H1 (cell line): ENCODE results near the gene MAGI1. TPM values are rescaled to one million over a fixed set of nuclear protein-coding genes. Genes with fewer than 3 reads are reported as not detected.

ENCODE experiments used
- CTCF ChIA-PET: fragments of 300-600 bp; sonication (Branson Sonifier 250); formaldehyde crosslinking; loops from one replicate; lab custom pipeline; 2021; ENCODE audit not compliant: partially characterized antibody; lab: Charles Lee
- POLR2A ChIA-PET: fragments of 300-600 bp; sonication (Branson Sonifier 250); formaldehyde crosslinking; loops from one replicate; lab custom pipeline; 2021; ENCODE audit warnings: inconsistent platforms; ENCODE audit not compliant: partially characterized antibody; lab: Charles Lee
- DNase-seq, 2 experiments: peaks; one replicate each; pipeline versions ENCODE4 v3.0.0 to v3.0.0-alpha.2; 2010 to 2022; ENCODE audit warnings: low spot score in 2 of 2, low read depth in 1 of 2, mixed read lengths in 1 of 2
- FAIRE-seq: peaks from 2 replicates; lab custom pipeline; 2011; peaks lifted over from hg19 to GRCh38; lab: Jason Lieb, UNC
- H2AFZ ChIP-seq: 2 replicates; pipeline ENCODE4 v1.8.1; 2012; ENCODE audit warnings: low read length, inconsistent platforms
- H2AK5ac ChIP-seq: 2 replicates; pipeline ENCODE4 v1.6.1; 2013; ENCODE audit warnings: low read depth, low read length
- H2BK120ac ChIP-seq: replicated peaks from 2 replicates; pipeline ENCODE3; 2013; ENCODE audit warnings: low read depth, low read length, inconsistent platforms
- H2BK12ac ChIP-seq: 2 replicates; pipeline ENCODE4 v1.6.1; 2013; ENCODE audit warnings: low read depth, low read length
- H2BK15ac ChIP-seq: 2 replicates; pipeline ENCODE4 v1.6.1; 2013; ENCODE audit warnings: low read length
- H2BK20ac ChIP-seq: 2 replicates; pipeline ENCODE4 v1.6.1; 2013; ENCODE audit warnings: low read length
- H2BK5ac ChIP-seq: 2 replicates; pipeline ENCODE4 v1.6.1; 2013; ENCODE audit warnings: low read depth, low read length
- H3K14ac ChIP-seq: 2 replicates; pipeline ENCODE4 v1.6.1; 2013; ENCODE audit warnings: inconsistent platforms; ENCODE audit not compliant: insufficient read length
- H3K18ac ChIP-seq: 2 replicates; pipeline ENCODE4 v1.6.1; 2013; ENCODE audit warnings: low read length; ENCODE audit errors: extremely low read depth
- H3K23ac ChIP-seq: 2 replicates; pipeline ENCODE4 v1.6.1; 2013; ENCODE audit warnings: inconsistent platforms; ENCODE audit not compliant: insufficient read length
- H3K23me2 ChIP-seq: 2 replicates; pipeline ENCODE4 v1.6.1; 2013; ENCODE audit warnings: low read depth, low read length
- H3K27ac ChIP-seq: 2 replicates; pipeline ENCODE4 v1.6.1; 2011; ENCODE audit warnings: low read depth, low read length, inconsistent platforms
- H3K27me3 ChIP-seq, 4 experiments: replicated peaks in 1 of 4; 1 replicate in 1 of 4; 2 replicates in 3 of 4; pipeline versions ENCODE4 v1.6.1 to v1.8.1; 2011 to 2013; ENCODE audit warnings: low read length in 3 of 4, mild to moderate bottlenecking in 3 of 4, inconsistent platforms in 2 of 4, mixed read lengths in 2 of 4, moderate library complexity in 1 of 4; ENCODE audit not compliant: control insufficient read depth in 3 of 4, insufficient read depth in 3 of 4; ENCODE audit errors: extremely low read depth in 1 of 4
- H3K36me3 ChIP-seq, 4 experiments: 2 replicates each; pipeline versions ENCODE4 v1.6.1 to v1.8.1; 2011 to 2013; ENCODE audit warnings: mild to moderate bottlenecking in 4 of 4, low read length in 3 of 4, moderate library complexity in 2 of 4, control low read depth in 1 of 4, inconsistent platforms in 1 of 4; ENCODE audit not compliant: insufficient read depth in 4 of 4, control insufficient read depth in 2 of 4
- H3K4ac ChIP-seq: replicated peaks from 2 replicates; pipeline ENCODE3; 2013; ENCODE audit warnings: low read length, low read depth, mixed read lengths, inconsistent platforms; ENCODE audit not compliant: insufficient read length
- H3K4me1 ChIP-seq, 4 experiments: replicated peaks in 1 of 4; 1 replicate in 1 of 4; 2 replicates in 3 of 4; pipeline versions ENCODE4 v1.6.1 to v1.8.1; 2011 to 2013; ENCODE audit warnings: low read length in 3 of 4, inconsistent platforms in 2 of 4, mixed read lengths in 1 of 4; ENCODE audit not compliant: insufficient read depth in 4 of 4, control insufficient read depth in 3 of 4
- H3K4me2 ChIP-seq, 2 experiments: 2 replicates each; pipeline versions ENCODE4 v1.6.1 to v1.8.1; 2011 to 2013; ENCODE audit warnings: low read depth in 2 of 2, low read length in 2 of 2, control low read depth in 1 of 2, inconsistent platforms in 1 of 2, mild to moderate bottlenecking in 1 of 2; ENCODE audit not compliant: insufficient read depth in 1 of 2
- H3K4me3 ChIP-seq, 4 experiments: fragments of 200-600, 300-600 bp in 1 of 4; sonication (generic), shearing (Covaris generic), sonication (Bioruptor Twin) in 1 of 4; 2 replicates each; pipeline versions ENCODE4 v1.5.1 to v1.8.1; 2011 to 2016; ENCODE audit warnings: low read length in 4 of 4, low read depth in 3 of 4, control low read depth in 2 of 4, inconsistent platforms in 2 of 4, mild to moderate bottlenecking in 2 of 4, mixed read lengths in 1 of 4, moderate library complexity in 1 of 4; ENCODE audit not compliant: insufficient read depth in 2 of 4; ENCODE audit errors: extremely low read depth in 1 of 4
- H3K56ac ChIP-seq: replicated peaks from 2 replicates; pipeline ENCODE3; 2013; ENCODE audit warnings: low read depth, mild to moderate bottlenecking, mixed read lengths, low read length, inconsistent platforms; ENCODE audit not compliant: insufficient read length
- H3K79me1 ChIP-seq: 2 replicates; pipeline ENCODE4 v1.6.1; 2013; ENCODE audit warnings: low read depth, low read length, control low read depth
- H3K79me2 ChIP-seq, 2 experiments: 2 replicates each; pipeline versions ENCODE4 v1.6.1 to v1.8.1; 2012 to 2013; ENCODE audit warnings: low read length in 2 of 2, mild to moderate bottlenecking in 2 of 2, inconsistent platforms in 1 of 2; ENCODE audit not compliant: insufficient read depth in 2 of 2, control insufficient read depth in 1 of 2
- H3K9ac ChIP-seq, 4 experiments: replicated peaks in 1 of 4; 1 replicate in 1 of 4; 2 replicates in 3 of 4; pipeline versions ENCODE4 v1.6.1 to v1.8.1; 2011 to 2013; ENCODE audit warnings: low read depth in 3 of 4, low read length in 3 of 4, control low read depth in 2 of 4, mild to moderate bottlenecking in 2 of 4, moderate library complexity in 2 of 4, inconsistent platforms in 1 of 4; ENCODE audit errors: extremely low read depth in 1 of 4
- H3K9me3 ChIP-seq, 2 experiments: 2 replicates each; pipeline versions ENCODE4 v1.6.1 to v1.8.1; 2012 to 2013; ENCODE audit warnings: mild to moderate bottlenecking in 2 of 2, moderate library complexity in 2 of 2, control low read depth in 1 of 2, inconsistent platforms in 1 of 2, low read depth in 1 of 2, low read length in 1 of 2, mixed read lengths in 1 of 2; ENCODE audit not compliant: insufficient read depth in 2 of 2
- H4K20me1 ChIP-seq, 2 experiments: replicated peaks in 1 of 2; 2 replicates each; pipeline versions ENCODE3 to v1.8.1; 2011 to 2013; ENCODE audit warnings: inconsistent platforms in 2 of 2, low read length in 2 of 2, mild to moderate bottlenecking in 1 of 2; ENCODE audit not compliant: insufficient read depth in 2 of 2, control insufficient read depth in 1 of 2
- H4K5ac ChIP-seq: 2 replicates; pipeline ENCODE4 v1.6.1; 2013; ENCODE audit warnings: low read length, low read depth, mixed read lengths, inconsistent platforms; ENCODE audit not compliant: insufficient read length
- H4K8ac ChIP-seq: 2 replicates; pipeline ENCODE4 v1.8.0; 2013; ENCODE audit warnings: mild to moderate bottlenecking, moderate library complexity, low read length, inconsistent platforms; ENCODE audit not compliant: insufficient read depth; ENCODE audit errors: extremely low read depth
- H4K91ac ChIP-seq: replicated peaks from 2 replicates; pipeline ENCODE3; 2013; ENCODE audit warnings: low read length, mixed read lengths, inconsistent platforms; ENCODE audit not compliant: insufficient read length
- POLR2A ChIP-seq, 2 experiments: IDR thresholded peaks; 1 replicate in 1 of 2; 2 replicates in 1 of 2; pipeline ENCODE4 v1.6.1; 2011; ENCODE audit warnings: low read depth in 2 of 2, low read length in 2 of 2, mild to moderate bottlenecking in 2 of 2; ENCODE audit errors: control extremely low read depth in 1 of 2
- RXRA ChIP-seq: IDR thresholded peaks from 2 replicates; pipeline ENCODE4 v1.6.1; 2011; ENCODE audit warnings: low read depth, mild to moderate bottlenecking, low read length, moderate library complexity; ENCODE audit not compliant: insufficient read depth
- SIRT6 ChIP-seq: IDR thresholded peaks from one replicate; pipeline ENCODE4 v1.7.1; 2012; ENCODE audit warnings: low read length, inconsistent platforms
- ZNF274 ChIP-seq: IDR thresholded peaks from 2 replicates; pipeline ENCODE4 v1.7.0; 2012; ENCODE audit warnings: low read length, borderline replicate concordance; ENCODE audit errors: extremely low read depth
- WGBS, 2 experiments: shearing (Covaris generic) in 1 of 2; methylation state at CpG; one replicate each; pipeline versions ENCODE4 v1.1.6 to v1.1.7; 2013 to 2015; ENCODE audit warnings: low lambda C conversion rate in 2 of 2, mixed read lengths in 2 of 2, inconsistent platforms in 1 of 2, low coverage in 1 of 2, missing lambda C conversion rate in 1 of 2; ENCODE audit not compliant: insufficient replicate concordance in 2 of 2, insufficient coverage in 1 of 2, insufficient read length in 1 of 2; ENCODE audit errors: extremely low coverage in 1 of 2, missing lambda C conversion rate in 1 of 2; 5-methylcytosine and 5-hydroxymethylcytosine counted together
- polyA plus RNA-seq, 7 experiments: library from polyadenylated mRNA; depleted of rRNA in 3 of 7; stranded (reverse) in 5 of 7; unstranded in 2 of 7; fragments of >200 nt in 5 of 7; fragments of 200-250 nt in 2 of 7; gene quantifications; 1 replicate in 5 of 7; 2 replicates in 1 of 7; 4 replicates in 1 of 7; pipeline versions ENCODE4 v1.2.1 to v1.2.3, GENCODE V29; 2011 to 2013; ENCODE audit warnings: missing spikeins in 2 of 7, mixed read lengths in 2 of 7
- total RNA-seq: library from RNA; stranded (reverse); fragmentation: NEBNext Ultra II Directional; extraction: Animal tissue kit (Norgen Biotek cat#: 25700); gene quantifications from 2 replicates; pipeline ENCODE4 v1.2.1, GENCODE V29; 2021

MAGI1 gene
- total and polyA plus RNA-seq, 2 of the 8 experiments (the other 6 are each of a cell fraction or from before 2014, with no cell fraction given), result 19.8 to 78.0 TPM

- Histone ChIP-seq H2BK15ac (no peak overlapping the region), H3K27ac (no peak overlapping the region), H3K4me2 (no peak overlapping the region), H2BK20ac (no peak overlapping the region), H3K4me1 (no peaks in the 10 kb centered on the region), H3K4ac (no peak overlapping the region), H3K9me3 (no peaks in the 10 kb centered on the region), H2AK5ac (no peak overlapping the region), H3K79me1 (no peaks in the 10 kb centered on the region), H2BK12ac (no peak overlapping the region), H3K36me3 (peaks cover 2 to 49% (median 30%) of the 10 kb centered on the region in 4 experiments; a peak in 7 of 8 replicates), H3K23ac (no peak overlapping the region), H3K4me3 (no peak overlapping the region), H2BK5ac (no peak overlapping the region), H4K5ac (no peak overlapping the region), H3K9ac (no peak overlapping the region), H3K18ac (no peak overlapping the region), H3K23me2 (no peaks in the 10 kb centered on the region; the same call in 1 of the 2 replicates), H4K8ac (no peak overlapping the region), H4K91ac (no peak overlapping the region)
- DNase-seq, result no peak
- WGBS, 2 experiments, result 92% methylated on average over 10 of the region's 10 CpGs; no CpG with 5 or more reads in 1 of the 2 experiments
- no peak for TF ChIP-seq RXRA
- no peak for TF ChIP-seq POLR2A (IDR thresholded peaks at IDR 0.05; ENCODE audit: control extremely low read depth in 1 of 2, low read depth in 2 of 2, low read length in 2 of 2)
- TF ChIP-seq ZNF274, result no peak
- TF ChIP-seq SIRT6, result no peak
- TF ChIP-seq, all 59 proteins: peak for 0
- no peak for FAIRE-seq
- no peak overlapping the region for H3K56ac ChIP-seq
- no peak overlapping the region for H2BK120ac ChIP-seq
- H2AFZ ChIP-seq, result no peak overlapping the region
- no peaks in the 10 kb centered on the region; a peak in 1 of 7 replicates for H3K27me3 ChIP-seq
- ChIA-PET POLR2A (interaction anchor here (0.8 kb wide), 1 partner anchor 24 kb away, joined by 3 read pairs; no protein-coding TSS in a partner anchor), CTCF (interaction anchor here (0.6 to 1.8 kb wide), 7 partner anchors 9 to 202 kb away, joined by 3 to 4 read pairs (median 3); no protein-coding TSS in a partner anchor)
- H4K20me1 ChIP-seq, result no peaks in the 10 kb centered on the region
- no peaks in the 10 kb centered on the region for H3K79me2 ChIP-seq
- H3K14ac ChIP-seq, result no peak overlapping the region
Measured at GRCh38 chr3:65381496-65382010, 657.2 kb downstream of the MAGI1 start.
